ENCODE measurements around the gene UNCX.

Gene UNCX

GRCh38 chr7:1218541-1219165, 14.0 kb upstream of the UNCX start:
- no peak for DNase-seq

DNA sequence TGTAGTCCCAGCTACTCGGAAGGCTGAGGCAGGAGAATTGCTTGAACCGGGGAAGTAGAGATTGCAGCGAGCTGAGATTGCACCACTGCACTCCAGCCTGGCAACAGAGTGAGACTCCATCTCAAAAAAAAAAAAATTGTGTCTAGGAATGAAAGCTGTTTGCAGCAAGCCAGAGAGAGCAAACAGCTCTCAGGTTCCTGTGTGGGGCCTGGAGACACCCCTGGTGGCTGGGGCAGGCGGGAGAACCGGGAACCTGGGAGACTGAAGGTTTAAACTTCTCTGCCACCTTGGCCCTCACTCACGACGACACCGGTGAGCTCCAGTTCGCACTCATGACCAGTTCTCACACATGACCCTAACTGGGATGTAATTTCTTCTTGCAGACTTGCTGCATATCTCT, 13.2 kb upstream of the UNCX start:
- DNase-seq: no peak

DNA sequence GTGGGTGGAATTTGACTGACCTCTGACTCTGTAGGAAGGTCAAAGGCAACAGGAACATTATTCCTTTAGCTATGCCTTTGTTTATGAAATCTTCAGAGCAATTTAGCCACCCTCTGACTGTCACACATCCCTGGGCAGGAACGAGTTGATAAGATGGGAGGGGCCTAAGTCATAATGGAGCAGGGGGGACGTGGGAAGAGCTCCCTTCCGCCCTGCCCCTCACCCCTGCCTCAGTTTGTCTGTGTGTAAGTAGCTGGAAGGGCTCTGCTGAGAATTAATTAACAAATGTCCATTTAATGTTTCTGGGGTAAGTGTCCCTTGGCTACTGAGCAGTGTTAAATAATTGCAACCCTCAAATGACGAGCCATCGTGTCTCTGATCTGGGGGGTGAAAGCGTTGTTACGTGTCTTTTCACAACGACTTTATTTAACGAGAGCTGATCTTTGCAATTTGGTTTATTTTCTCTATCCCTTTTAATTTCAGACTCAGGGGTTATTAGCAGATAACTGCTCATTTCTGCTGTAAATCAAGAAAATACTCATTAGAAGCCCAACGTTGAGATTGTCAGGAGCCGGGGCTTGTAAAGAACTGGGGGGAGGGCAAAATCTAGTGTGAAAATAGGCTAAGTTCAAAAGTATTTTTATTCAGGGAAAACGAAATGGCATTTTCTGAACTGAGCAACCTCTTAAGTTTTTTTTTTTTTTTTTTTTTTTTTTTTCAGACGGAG, 12.5 kb upstream of the UNCX start:
- no peak for DNase-seq

- DNase-seq: no peak
Observed at GRCh38 chr7:1220977-1221745, 11.5 kb upstream of the UNCX start.

GRCh38 chr7:1223196-1223981, 9.3 kb upstream of the UNCX start:
- DNase-seq: no peak

DNA sequence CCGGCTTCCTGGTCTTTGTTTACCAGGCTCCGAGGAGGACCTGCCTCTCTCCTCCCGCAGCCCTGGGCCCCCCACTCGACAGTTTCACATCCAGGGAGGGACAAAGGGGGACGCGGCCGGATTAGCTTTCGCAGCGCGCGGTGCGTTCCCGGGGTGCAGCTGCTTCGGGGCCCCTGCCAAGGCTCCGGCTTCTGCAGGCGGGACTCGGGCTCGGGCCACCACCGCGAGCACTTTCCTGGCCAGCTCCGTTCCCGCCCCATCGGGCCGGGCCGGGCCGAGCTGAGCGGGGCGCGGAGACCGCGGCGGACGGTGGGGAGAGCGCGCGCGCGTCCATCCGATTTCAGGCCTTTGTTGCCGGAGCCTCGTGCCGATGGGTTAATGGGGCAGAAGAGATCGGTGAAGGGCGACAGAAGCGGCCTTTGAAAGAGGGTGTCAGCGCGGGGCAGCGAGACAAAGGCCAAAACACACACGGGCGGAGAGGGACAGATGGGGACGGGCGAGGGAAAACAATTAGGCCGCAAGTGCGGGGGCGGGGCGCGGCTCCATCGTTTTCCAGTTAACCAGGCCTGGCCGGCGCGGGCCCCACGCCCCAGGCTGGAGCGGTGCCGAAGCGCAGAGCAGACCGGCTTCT, 8.5 kb upstream of the UNCX start:
- no peak for DNase-seq

- DNase-seq: no peak
Observed at GRCh38 chr7:1225030-1225429, 7.6 kb upstream of the UNCX start.

GRCh38 chr7:1225441-1226185, 7.1 kb upstream of the UNCX start:
- peak; percentile 45 for DNase-seq

DNA sequence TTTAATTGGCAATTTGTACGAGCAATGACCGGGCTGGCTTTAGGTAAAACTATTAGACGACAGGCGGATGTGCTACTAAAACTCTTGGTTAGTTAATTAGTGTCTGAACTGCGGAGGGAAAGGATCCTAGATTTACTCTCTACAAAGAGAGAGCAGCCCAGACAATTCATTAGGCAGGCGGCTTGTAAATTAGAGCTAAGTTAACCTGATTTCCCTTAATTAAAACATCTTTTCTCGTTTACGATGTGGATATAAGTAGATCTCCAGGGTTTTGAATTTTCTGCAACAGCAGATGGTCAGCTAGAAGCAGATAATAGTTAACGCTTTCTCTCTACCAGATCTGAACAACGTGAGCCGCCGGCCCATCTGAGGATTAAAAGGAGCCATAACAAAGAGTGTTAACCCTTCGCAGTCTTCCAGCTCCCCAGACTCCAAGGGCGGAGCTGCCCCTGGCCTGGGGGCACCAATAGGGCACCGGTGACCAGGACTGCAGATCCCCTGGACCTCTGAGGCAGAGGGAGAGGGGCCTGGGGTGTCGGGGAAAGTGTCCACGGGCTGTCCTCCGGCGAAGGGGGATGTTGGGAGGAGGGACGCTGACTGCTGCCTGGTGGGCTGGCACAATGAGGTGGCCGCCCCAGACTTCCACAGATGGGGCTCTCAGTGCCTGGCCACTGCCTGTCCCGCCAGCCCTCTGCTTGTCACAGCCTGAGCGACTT, 6.3 kb upstream of the UNCX start:
- no peak for DNase-seq

DNA sequence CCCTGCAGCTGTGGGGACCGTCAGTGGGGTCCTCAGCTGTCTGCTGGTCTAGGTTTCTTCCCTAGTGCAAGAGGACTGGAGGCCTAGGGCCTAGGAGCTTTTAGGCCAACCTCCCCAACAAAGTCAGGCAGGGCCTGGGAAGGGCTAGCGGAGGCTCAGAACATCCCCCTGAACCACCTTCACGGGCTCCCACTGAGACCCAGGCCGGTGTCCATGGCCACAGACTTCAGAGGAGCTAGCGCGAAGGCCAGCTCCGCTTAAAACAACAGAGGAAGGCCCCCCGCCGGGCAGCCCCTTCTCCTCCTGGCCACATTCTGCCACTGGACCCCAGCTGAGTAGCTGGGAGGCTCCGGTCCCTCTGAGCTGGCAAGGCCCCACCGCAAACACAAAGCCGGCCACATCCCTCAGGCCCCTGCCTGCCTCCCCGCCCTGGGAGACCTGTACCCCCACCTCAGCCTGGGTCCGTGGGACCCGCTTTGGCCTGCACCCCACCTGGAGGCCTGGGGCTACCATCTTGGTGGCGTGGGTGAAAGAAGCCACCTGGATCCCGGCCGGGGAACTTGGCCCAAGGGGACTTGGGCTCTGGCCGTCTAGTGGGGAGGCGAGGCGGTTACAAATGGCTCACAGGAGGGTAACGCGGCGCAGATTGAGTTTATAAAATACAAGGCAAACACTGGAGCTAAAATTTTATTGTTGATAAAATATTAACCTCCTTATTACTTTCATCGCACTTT, 5.4 kb upstream of the UNCX start:
- DNase-seq: no peak

DNA sequence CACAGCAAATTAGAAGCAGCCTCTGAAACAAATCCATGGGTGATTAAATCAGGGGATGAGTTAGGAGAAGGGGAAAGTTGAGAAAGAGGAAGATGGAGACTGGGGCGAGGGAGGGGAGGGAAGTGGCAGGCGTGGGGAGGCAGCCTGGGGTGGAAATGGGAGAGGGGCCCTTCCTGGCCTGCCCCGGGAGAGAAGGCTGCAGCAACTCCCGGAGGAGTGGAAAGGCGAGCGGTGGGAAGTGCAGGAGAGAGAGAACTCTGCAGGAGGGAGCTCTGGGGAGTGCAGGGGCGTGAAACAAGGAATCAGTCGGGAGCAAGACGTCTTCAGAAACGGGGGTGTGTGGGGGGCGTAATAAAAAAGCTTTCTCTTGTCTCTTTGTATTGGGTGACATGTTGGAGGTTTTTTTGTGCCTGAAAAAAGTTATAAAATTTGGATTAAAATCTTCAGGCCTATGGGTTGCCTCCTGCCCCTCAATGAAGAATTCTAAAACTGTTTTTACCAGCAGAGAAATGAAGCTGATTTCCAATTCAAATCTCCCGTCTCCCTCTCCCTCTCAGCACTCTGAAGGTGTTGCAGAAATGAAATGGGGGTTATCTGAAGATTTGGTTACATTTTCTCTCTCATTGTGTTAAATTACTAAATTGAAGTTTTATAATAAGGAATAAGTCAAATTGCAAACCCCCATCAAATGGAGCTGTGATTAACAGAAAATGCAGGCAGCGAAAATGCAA, 4.7 kb upstream of the UNCX start:
- no peak for DNase-seq

DNA sequence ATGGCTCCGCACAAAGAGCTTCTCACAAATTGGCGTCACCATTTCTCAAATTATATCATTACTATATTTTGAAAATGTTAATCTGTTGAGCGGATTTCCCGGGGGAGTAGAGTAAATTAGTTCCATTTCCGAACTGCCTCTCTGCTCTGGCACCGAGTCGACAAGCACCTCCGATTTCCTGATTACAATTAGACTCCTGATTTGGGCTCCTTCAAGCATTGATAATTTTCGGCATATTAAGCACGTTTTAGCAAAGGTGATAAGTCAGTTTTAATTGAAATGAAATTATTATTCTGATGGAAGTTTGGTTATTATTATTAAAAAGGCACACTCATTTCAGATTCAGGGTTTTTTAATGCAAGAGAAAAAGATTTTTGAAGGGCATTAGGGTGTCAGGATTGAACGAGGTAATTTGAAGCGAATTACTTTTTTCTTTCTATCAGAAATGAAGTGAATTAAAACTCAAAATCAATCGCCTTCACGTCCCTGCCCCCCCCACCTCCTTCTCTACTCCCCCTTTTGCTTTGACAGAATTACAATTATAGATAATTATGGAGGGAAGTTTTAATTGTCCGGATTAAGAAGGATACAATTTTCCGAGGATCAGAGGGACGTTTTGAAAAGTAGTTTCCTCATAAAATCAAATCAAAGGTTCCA, 4.0 kb upstream of the UNCX start:
- DNase-seq: no peak

DNA sequence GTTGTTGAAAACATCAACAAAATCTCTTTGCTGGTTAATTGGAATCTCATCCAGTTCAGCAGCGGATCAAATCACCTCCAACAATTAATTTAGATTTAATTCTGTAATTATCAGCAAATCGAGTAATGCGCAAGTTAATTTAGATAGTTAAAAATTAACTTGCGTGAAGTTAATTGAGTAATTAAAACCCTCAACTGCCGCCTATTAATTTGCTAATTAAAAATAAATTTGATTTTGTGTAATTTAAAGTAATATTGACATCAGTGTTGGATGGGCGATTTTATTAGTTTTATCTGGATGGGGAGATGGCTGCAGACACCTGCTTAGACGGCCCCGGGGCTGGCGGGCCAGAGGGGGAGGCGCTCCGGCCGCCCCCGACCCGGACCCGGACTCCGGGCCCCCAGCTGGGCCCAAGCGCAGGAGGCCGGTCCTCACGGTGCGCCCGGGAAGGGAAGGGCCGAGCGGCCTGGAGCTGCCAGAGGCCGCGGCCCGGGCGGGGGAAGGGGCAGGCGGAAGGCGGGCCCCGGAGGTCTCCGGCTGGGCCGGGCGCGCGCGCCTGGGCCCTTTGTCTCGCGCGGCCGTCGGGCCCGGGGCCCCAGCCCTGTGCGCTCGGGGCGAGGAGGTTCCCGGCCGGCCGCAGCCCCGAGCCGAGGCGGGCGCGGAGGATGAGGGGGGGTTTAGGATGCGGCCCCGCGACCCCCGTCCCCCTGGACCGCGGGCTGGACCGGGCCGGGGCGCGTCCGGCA, 3.3 kb upstream of the UNCX start:
- no peak for DNase-seq

DNA sequence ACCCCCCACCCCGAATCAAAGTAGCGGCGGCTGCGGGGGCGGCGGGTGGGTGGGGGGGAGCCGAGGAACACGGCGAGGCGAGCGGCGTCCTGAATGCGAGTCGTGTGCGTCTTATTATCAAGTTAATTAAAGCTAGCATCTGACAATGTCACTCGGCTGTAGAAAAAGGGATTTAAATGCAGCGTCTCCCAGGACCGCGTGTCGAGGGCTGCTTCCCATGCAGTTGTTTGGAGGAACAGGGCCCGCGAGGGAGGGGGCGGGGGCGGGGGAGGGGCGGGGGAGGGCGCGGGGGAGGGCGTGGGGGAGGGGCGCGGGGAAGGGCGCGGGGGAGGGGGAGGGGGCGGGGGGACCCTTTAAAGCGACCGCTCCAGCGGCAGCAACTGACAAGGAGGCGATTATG, 2.7 kb upstream of the UNCX start:
- no peak for DNase-seq

- DNase-seq: no peak
Observed at GRCh38 chr7:1230411-1231213, 2.1 kb upstream of the UNCX start.

GRCh38 chr7:1231214-1232102, 1.2 kb upstream of the UNCX start:
- no peak for DNase-seq

DNA sequence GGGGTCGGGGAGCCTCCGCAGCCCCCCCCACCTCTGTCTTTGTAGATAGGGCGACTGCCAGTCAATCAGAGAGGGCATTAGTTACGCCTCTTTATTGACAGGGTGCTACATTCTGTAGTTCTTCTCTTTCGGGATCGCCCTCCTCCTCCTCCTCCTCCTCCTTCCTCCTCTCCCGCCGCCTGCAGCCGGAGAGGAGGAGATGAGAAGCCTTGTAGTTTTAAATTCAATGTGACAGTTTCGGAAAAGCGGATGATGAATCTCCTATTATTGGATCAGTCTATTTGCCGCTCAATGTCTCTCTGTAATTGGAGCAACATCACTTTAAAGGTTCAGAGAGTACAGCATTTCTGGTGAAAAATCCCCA, 587 bp upstream of the UNCX start:
- no peak for DNase-seq

Data from CD4-positive, alpha-beta T cell treated with Interleukin-21 for 1 hour (primary cell).